CD8-positive, alpha-beta memory T cell (primary cell): Measurements from ENCODE around the gene DRG2. TPM values are rescaled to one million over a fixed set of nuclear protein-coding genes. Genes with fewer than 3 reads are reported as not detected.

Experiments
- CTCF ChIA-PET: fragments of 350-600 bp; sonication (Branson Sonifier 250); formaldehyde crosslinking; loops from one replicate; lab custom pipeline; 2021; ENCODE audit warnings: antibody characterized with exemption; lab: Charles Lee
- POLR2A ChIA-PET: fragments of 350-600 bp; sonication (Branson Sonifier 250); formaldehyde crosslinking; loops from one replicate; lab custom pipeline; 2021; ENCODE audit warnings: antibody characterized with exemption; lab: Charles Lee
- DNase-seq, 5 donors: peaks; one replicate each; pipeline versions ENCODE4 v3.0.0 to v3.0.0-alpha.2; 2020 to 2022; ENCODE audit warnings: mixed read lengths in 1 of 5
- H3K27ac ChIP-seq: one replicate; pipeline ENCODE4 v1.7.0; 2013; ENCODE audit warnings: low read depth, mild to moderate bottlenecking, low read length, moderate library complexity
- H3K27me3 ChIP-seq: 2 replicates; pipeline ENCODE4 v1.7.0; 2013; ENCODE audit warnings: low read length, mild to moderate bottlenecking; ENCODE audit not compliant: insufficient read depth, poor library complexity, severe bottlenecking
- H3K36me3 ChIP-seq: 2 replicates; pipeline ENCODE4 v1.7.0; 2013; ENCODE audit warnings: mild to moderate bottlenecking, low read length, moderate library complexity; ENCODE audit not compliant: insufficient read depth
- H3K4me1 ChIP-seq: 2 replicates; pipeline ENCODE4 v1.7.0; 2013; ENCODE audit warnings: mild to moderate bottlenecking, low read length, moderate library complexity; ENCODE audit not compliant: insufficient read depth
- H3K4me3 ChIP-seq: 2 replicates; pipeline ENCODE4 v1.7.0; 2013; ENCODE audit warnings: mild to moderate bottlenecking, low read length
- H3K9me3 ChIP-seq: 2 replicates; pipeline ENCODE4 v1.7.0; 2013; ENCODE audit warnings: mild to moderate bottlenecking, low read length
- H3K27ac Mint-ChIP-seq, 8 donors: one replicate each; pipeline ENCODE4 v1.8.0; 2020 to 2021; ENCODE audit warnings: mixed read lengths in 8 of 8, mild to moderate bottlenecking in 6 of 8, inconsistent platforms in 3 of 8, moderate library complexity in 3 of 8
- H3K27me3 Mint-ChIP-seq, 2 donors: one replicate each; pipeline ENCODE4 v1.8.0; 2020 to 2021; ENCODE audit warnings: mixed read lengths in 2 of 2, mild to moderate bottlenecking in 1 of 2, moderate library complexity in 1 of 2
- H3K36me3 Mint-ChIP-seq, 3 donors: one replicate each; pipeline ENCODE4 v1.8.0; 2020 to 2021; ENCODE audit warnings: mixed read lengths in 3 of 3, inconsistent platforms in 1 of 3, mild to moderate bottlenecking in 1 of 3
- H3K4me1 Mint-ChIP-seq, 3 donors: one replicate each; pipeline ENCODE4 v1.8.0; 2020 to 2021; ENCODE audit warnings: mixed read lengths in 3 of 3, inconsistent platforms in 1 of 3, mild to moderate bottlenecking in 1 of 3
- H3K4me3 Mint-ChIP-seq, 7 donors: one replicate each; pipeline ENCODE4 v1.8.0; 2020 to 2021; ENCODE audit warnings: mixed read lengths in 7 of 7, mild to moderate bottlenecking in 6 of 7, moderate library complexity in 4 of 7, inconsistent platforms in 2 of 7
- H3K9me3 Mint-ChIP-seq, 5 donors: one replicate each; pipeline ENCODE4 v1.8.0; 2020 to 2022; ENCODE audit warnings: mixed read lengths in 5 of 5, mild to moderate bottlenecking in 3 of 5, moderate library complexity in 2 of 5, inconsistent platforms in 1 of 5
- polyA plus RNA-seq: library from polyadenylated mRNA; unstranded; fragments of 300-500 nt; fragmentation: Illumina TruSeq; gene quantifications from one replicate; pipeline ENCODE4 v1.2.3, GENCODE V29; 2021
- total RNA-seq, 2 experiments: library from RNA; stranded (reverse); gene quantifications; one replicate each; pipeline ENCODE4 v1.2.3, GENCODE V29; 2021

Gene DRG2
- total and polyA plus RNA-seq, 3 experiments from 2014 or later = 51.7 to 54.2 (median 52.9) TPM

DNA sequence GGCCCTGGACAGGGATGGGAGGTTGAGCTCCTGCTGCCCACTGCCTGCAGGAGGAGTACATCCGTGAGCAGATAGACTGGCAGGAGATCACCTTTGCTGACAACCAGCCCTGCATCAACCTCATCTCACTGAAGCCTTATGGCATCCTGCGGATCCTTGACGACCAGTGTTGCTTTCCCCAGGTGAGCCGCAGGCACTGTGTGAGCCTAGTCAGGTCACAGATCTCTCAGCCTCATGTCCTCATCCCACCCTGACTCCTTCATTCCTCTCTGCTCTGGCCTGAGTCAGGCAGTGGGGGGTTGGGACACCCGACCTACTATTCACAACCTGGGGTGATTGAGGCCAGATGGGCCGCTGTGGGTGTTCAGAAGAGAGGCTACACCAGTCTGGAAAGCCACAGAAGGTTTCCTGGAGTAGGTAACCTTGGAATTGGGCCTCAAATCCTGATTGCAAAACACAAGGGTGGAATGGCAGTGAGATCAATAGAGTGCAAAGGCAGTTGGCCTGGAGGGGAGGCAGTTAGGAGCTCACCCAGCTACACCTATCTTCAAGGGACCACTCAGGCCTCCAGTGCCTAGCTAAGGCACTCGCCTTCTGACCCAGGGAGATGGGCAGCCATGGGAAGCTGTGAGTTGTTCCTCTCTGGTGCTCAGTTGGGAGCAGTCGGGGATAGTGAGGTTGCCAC, 50.5 kb downstream of the DRG2 start:
- H3K9me3 ChIP-seq = no peaks in the 10 kb centered on the region
- no peaks in the 10 kb centered on the region for H3K27me3 ChIP-seq
- H3K27me3 Mint-ChIP-seq = no peaks in the 10 kb centered on the region
- H3K4me3 ChIP-seq = no peak overlapping the region
- H3K36me3 Mint-ChIP-seq = no peaks in the 10 kb centered on the region
- DNase-seq = no peak
- H3K4me3 Mint-ChIP-seq = no peak overlapping the region
- ChIA-PET POLR2A (no interaction called here), CTCF (interaction anchor here (1.4 kb wide), 1 partner anchor 8 kb away, joined by 3 read pairs; no protein-coding TSS in a partner anchor)
- H3K4me1 ChIP-seq = peaks cover 4% of the 10 kb centered on the region
- H3K36me3 ChIP-seq = no peaks in the 10 kb centered on the region
- no peaks in the 10 kb centered on the region for H3K9me3 Mint-ChIP-seq
- peaks cover 4 to 7% (median 6%) of the 10 kb centered on the region in 3 donors for H3K4me1 Mint-ChIP-seq
- no peak overlapping the region for H3K27ac Mint-ChIP-seq
- H3K27ac ChIP-seq = no peak overlapping the region

DNA sequence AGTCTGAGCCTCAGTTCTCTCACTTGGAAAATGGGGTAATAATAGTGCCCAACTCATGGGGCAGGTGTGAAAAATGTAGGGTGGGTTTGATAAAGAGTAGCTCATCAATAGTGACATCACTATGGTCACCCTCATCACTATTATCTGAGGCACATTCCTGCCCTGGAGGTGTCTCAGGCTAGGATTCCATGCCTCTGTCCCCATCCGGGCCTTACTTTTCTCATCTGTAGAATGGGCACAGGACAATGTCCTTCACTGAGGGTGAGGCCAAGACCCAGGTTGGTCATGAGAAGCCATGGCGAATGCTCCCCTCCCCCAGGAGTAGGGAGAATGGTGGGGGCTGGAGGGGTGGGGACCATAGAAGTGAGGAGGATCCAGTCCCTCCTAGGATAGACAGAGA, 51.3 kb downstream of the DRG2 start:
- no peaks in the 10 kb centered on the region for H3K27me3 ChIP-seq
- Mint-ChIP-seq H3K9me3 (no peaks in the 10 kb centered on the region), H3K27ac (peak overlapping the region in 1 of 8 donors; percentile 46)

DNA sequence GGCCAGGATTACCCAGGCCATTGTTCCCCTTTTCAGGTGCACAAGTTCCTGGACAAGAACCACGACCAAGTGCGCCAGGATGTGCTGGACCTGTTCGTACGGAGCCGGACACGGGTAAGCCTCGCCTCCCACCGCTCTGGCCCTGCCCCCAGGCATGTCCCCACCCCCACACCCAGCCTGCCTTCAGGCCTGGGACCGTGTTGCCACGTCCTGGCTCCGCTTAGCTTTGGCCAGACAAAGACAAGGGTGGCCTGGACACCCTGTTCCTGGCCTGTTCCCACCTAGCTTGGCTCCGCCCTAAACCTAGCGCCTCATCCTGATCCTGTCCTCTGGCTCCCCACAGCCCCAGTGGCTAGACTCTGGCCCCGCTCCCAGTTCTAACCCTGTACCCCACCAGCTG, 51.8 kb downstream of the DRG2 start:
- Mint-ChIP-seq H3K27me3 (no peaks in the 10 kb centered on the region), H3K4me3 (no peak overlapping the region), H3K4me1 (peaks cover 4 to 7% (median 6%) of the 10 kb centered on the region in 3 donors), H3K27ac (no peak overlapping the region), H3K9me3 (no peaks in the 10 kb centered on the region), H3K36me3 (no peaks in the 10 kb centered on the region)
- Histone ChIP-seq H3K4me1 (peaks cover 4% of the 10 kb centered on the region), H3K27me3 (no peaks in the 10 kb centered on the region), H3K4me3 (no peak overlapping the region), H3K27ac (no peak overlapping the region), H3K9me3 (no peaks in the 10 kb centered on the region), H3K36me3 (no peaks in the 10 kb centered on the region)
- ChIA-PET CTCF (interaction anchor here (1.2 kb wide), 1 partner anchor 45 kb away, joined by 3 read pairs; no protein-coding TSS in a partner anchor), POLR2A (no interaction called here)
- no peak for DNase-seq

More for the DNA sequence above, 51.3 kb downstream of the DRG2 start:
- DNase-seq = no peak
- ChIA-PET POLR2A (no interaction called here), CTCF (interaction anchor here (1.2 kb wide), 1 partner anchor 46 kb away, joined by 3 read pairs; no protein-coding TSS in a partner anchor)
- no peaks in the 10 kb centered on the region for H3K27me3 Mint-ChIP-seq
- H3K36me3 ChIP-seq = no peaks in the 10 kb centered on the region
- no peak overlapping the region for H3K27ac ChIP-seq
- H3K4me3 ChIP-seq = no peak overlapping the region
- peaks cover 4 to 7% (median 6%) of the 10 kb centered on the region in 3 donors for H3K4me1 Mint-ChIP-seq
- H3K4me1 ChIP-seq = peaks cover 4% of the 10 kb centered on the region
- no peaks in the 10 kb centered on the region for H3K9me3 ChIP-seq
- no peak overlapping the region for H3K4me3 Mint-ChIP-seq
- no peaks in the 10 kb centered on the region for H3K36me3 Mint-ChIP-seq

DNA sequence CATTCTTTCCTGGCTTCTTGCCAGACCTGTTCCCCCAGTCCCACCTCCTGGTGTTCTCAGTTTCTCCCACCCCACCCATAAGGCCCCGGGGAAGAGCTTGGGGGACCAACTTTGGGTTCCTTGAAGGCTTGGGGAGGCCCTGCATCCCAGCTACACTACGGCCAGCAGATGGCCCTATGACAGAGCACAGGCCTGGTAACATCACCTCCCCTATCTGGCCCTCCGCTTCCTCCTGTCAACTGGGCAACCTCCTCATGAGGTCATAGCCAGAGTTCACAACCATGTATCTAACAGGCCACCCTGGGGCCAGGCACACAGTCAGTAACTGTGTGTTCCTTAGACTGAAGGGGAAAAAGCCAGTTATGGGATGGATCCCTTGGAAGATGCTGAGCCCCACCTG, 52.2 kb downstream of the DRG2 start:
- H3K9me3 ChIP-seq = no peaks in the 10 kb centered on the region
- Mint-ChIP-seq H3K4me3 (no peak overlapping the region), H3K9me3 (no peaks in the 10 kb centered on the region), H3K36me3 (no peaks in the 10 kb centered on the region), H3K27ac (no peak overlapping the region), H3K4me1 (peaks cover 4 to 7% (median 6%) of the 10 kb centered on the region in 3 donors), H3K27me3 (no peaks in the 10 kb centered on the region)
- H3K27me3 ChIP-seq = no peaks in the 10 kb centered on the region
- no peak overlapping the region for H3K27ac ChIP-seq
- ChIA-PET POLR2A (no interaction called here), CTCF (interaction anchor here (1.2 kb wide), 1 partner anchor 45 kb away, joined by 3 read pairs; no protein-coding TSS in a partner anchor)
- peaks cover 4% of the 10 kb centered on the region for H3K4me1 ChIP-seq
- no peaks in the 10 kb centered on the region for H3K36me3 ChIP-seq
- no peak for DNase-seq
- H3K4me3 ChIP-seq = no peak overlapping the region

DNA sequence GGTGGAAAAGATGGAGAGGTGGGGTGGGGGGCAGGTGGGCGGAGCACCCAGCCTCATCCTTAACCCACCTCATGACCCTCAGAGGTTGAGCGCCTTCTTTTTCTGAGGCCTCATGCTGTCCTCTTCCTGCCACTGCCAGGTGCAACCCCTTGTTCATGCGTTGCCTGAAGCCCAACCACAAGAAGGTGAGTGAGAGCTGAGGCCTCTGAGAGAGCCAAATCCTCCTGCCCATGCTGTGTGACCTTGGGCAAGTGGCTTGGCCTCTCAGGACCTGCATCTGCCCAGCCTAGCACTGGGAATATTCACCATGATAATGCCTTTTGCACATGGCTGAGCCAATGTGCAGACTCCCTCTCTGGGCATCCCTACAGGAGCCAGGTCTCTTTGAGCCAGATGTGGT, 52.9 kb downstream of the DRG2 start:
- H3K4me1 ChIP-seq = peaks cover 4% of the 10 kb centered on the region
- POLR2A ChIA-PET = no interaction called here
- CTCF ChIA-PET = interaction anchor here (1.3 kb wide), 1 partner anchor 9 kb away, joined by 4 read pairs; no protein-coding TSS in a partner anchor
- no peaks in the 10 kb centered on the region for H3K27me3 Mint-ChIP-seq
- no peaks in the 10 kb centered on the region for H3K27me3 ChIP-seq
- no peaks in the 10 kb centered on the region for H3K36me3 ChIP-seq
- H3K4me3 ChIP-seq = no peak overlapping the region
- DNase-seq = no peak
- H3K4me3 Mint-ChIP-seq = no peak overlapping the region
- H3K36me3 Mint-ChIP-seq = no peaks in the 10 kb centered on the region
- no peaks in the 10 kb centered on the region for H3K9me3 ChIP-seq
- H3K27ac ChIP-seq = no peak overlapping the region
- no peaks in the 10 kb centered on the region for H3K9me3 Mint-ChIP-seq
- no peak overlapping the region for H3K27ac Mint-ChIP-seq
- peaks cover 4 to 7% (median 6%) of the 10 kb centered on the region in 3 donors for H3K4me1 Mint-ChIP-seq

DNA sequence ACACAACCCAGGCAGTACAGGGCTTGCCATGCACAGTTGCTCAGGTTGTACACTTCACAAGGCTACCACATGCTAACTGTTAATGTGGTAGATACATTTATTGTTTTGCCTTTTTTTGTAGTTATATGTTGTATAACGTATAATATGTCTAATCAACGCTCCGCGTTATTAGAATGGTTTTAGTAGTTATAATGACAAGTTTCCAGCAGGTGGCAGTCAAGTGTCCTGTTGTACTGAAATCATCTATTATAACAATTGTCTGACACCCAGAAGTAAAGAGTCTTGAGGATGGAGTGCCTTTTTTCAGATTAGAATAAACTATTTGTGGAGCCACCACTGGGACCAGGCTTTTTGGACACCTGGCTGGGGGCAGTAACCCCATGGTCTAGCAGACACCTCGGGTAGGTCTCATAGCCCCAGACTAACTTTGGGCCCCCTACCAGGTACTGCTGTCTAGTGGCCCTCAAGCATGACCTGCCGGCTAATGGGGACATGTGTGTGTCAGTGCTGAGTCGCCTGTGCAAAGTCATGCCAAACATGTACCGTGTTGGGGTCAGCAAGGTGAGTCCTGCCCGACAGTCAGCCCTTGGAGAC, 53.6 kb downstream of the DRG2 start:
- ChIA-PET POLR2A (no interaction called here), CTCF (interaction anchor here (0.9 to 1.6 kb wide), 5 partner anchors 10 to 78 kb away, joined by 3 to 6 read pairs (median 4); no protein-coding TSS in a partner anchor)
- Mint-ChIP-seq H3K9me3 (no peaks in the 10 kb centered on the region), H3K36me3 (no peaks in the 10 kb centered on the region), H3K27ac (no peak overlapping the region), H3K27me3 (no peaks in the 10 kb centered on the region), H3K4me3 (no peak overlapping the region), H3K4me1 (peaks cover 4 to 7% (median 6%) of the 10 kb centered on the region in 3 donors)
- Histone ChIP-seq H3K9me3 (no peaks in the 10 kb centered on the region), H3K36me3 (no peaks in the 10 kb centered on the region), H3K4me1 (peaks cover 4% of the 10 kb centered on the region), H3K27me3 (no peaks in the 10 kb centered on the region), H3K4me3 (no peak overlapping the region), H3K27ac (no peak overlapping the region)
- DNase-seq = peak in 2 of 5 donors; percentile 28 to 59

DNA sequence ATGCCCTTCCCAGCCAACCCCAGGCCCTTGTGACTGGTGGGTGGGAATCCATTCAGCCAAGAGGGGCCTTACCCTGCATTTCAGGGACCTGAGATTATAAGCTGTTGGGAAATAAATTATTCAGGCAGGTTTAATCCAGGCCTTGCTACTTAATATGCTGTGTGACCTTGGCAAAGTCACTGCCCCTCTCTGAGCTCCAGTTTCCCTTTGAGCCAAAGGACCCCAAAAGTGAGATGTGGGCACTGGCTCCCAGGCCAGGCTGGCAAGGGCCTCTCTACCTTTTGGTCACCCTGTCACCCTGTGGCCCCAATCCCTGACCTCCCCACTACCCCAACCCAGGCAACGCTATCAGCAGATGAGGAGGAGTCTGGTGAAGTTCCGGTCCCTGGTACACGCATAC, 54.7 kb downstream of the DRG2 start:
- Mint-ChIP-seq H3K27me3 (no peaks in the 10 kb centered on the region), H3K4me3 (no peak overlapping the region), H3K9me3 (no peaks in the 10 kb centered on the region), H3K36me3 (no peaks in the 10 kb centered on the region), H3K27ac (no peak overlapping the region), H3K4me1 (peaks cover 4 to 7% (median 6%) of the 10 kb centered on the region in 3 donors)
- H3K27me3 ChIP-seq = no peaks in the 10 kb centered on the region
- H3K4me1 ChIP-seq = peaks cover 4% of the 10 kb centered on the region
- no peaks in the 10 kb centered on the region for H3K9me3 ChIP-seq
- H3K4me3 ChIP-seq = no peak overlapping the region
- no peak for DNase-seq
- H3K36me3 ChIP-seq = no peaks in the 10 kb centered on the region
- ChIA-PET CTCF (interaction anchor here (1.5 to 1.9 kb wide), 5 partner anchors 12 to 77 kb away, joined by 3 to 6 read pairs (median 4); no protein-coding TSS in a partner anchor), POLR2A (interaction anchor here (0.5 to 1.1 kb wide), 2 partner anchors 41 to 58 kb away, joined by 4 to 5 read pairs; partner anchors contain the start of gene ALKBH5)
- no peak overlapping the region for H3K27ac ChIP-seq
